Stomach (tissue), 4 donors: ENCODE measurements around the gene SCYGR2.

ENCODE experiments used
- EP300 ChIP-seq: sonication (generic); formaldehyde crosslinking; IDR thresholded peaks from one replicate; pipeline ENCODE4 v1.6.1; 2017; ENCODE audit warnings: antibody characterized with exemption
- POLR2A ChIP-seq, 4 donors: fragments of 450-650 bp; IDR thresholded peaks; one replicate each; pipeline ENCODE4 v1.6.1; 2016; ENCODE audit warnings: antibody characterized with exemption in 4 of 4, control low read depth in 2 of 4, mild to moderate bottlenecking in 1 of 4, moderate library complexity in 1 of 4
- TF ChIP-seq, protein P1 (sequence below), 7 experiments: fragments of 450-650 bp in 4 of 7; fragments of 200-600 bp in 3 of 7; sonication (generic) in 3 of 7; IDR thresholded peaks; one replicate each; pipeline ENCODE4 v1.5.1; 2016 to 2019; ENCODE audit warnings: antibody characterized with exemption in 7 of 7, control low read depth in 2 of 7, mild to moderate bottlenecking in 1 of 7

- TF ChIP-seq, protein P1, sequence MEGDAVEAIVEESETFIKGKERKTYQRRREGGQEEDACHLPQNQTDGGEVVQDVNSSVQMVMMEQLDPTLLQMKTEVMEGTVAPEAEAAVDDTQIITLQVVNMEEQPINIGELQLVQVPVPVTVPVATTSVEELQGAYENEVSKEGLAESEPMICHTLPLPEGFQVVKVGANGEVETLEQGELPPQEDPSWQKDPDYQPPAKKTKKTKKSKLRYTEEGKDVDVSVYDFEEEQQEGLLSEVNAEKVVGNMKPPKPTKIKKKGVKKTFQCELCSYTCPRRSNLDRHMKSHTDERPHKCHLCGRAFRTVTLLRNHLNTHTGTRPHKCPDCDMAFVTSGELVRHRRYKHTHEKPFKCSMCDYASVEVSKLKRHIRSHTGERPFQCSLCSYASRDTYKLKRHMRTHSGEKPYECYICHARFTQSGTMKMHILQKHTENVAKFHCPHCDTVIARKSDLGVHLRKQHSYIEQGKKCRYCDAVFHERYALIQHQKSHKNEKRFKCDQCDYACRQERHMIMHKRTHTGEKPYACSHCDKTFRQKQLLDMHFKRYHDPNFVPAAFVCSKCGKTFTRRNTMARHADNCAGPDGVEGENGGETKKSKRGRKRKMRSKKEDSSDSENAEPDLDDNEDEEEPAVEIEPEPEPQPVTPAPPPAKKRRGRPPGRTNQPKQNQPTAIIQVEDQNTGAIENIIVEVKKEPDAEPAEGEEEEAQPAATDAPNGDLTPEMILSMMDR (IDR thresholded peaks at IDR 0.05), result no peak
- TF ChIP-seq EP300, result no peak
- no peak for TF ChIP-seq POLR2A (IDR thresholded peaks at IDR 0.05)
Observed at GRCh38 chr2:227576812-227577211, 21.9 kb upstream of the SCYGR2 start.
